Amniotic epithelial cell (primary cell): ENCODE results near the gene LPO.

Experiments used
- DNase-seq: peaks from one replicate; pipeline ENCODE4 v3.0.0-alpha.2; 2010; ENCODE audit warnings: low read depth

LPO gene

DNA sequence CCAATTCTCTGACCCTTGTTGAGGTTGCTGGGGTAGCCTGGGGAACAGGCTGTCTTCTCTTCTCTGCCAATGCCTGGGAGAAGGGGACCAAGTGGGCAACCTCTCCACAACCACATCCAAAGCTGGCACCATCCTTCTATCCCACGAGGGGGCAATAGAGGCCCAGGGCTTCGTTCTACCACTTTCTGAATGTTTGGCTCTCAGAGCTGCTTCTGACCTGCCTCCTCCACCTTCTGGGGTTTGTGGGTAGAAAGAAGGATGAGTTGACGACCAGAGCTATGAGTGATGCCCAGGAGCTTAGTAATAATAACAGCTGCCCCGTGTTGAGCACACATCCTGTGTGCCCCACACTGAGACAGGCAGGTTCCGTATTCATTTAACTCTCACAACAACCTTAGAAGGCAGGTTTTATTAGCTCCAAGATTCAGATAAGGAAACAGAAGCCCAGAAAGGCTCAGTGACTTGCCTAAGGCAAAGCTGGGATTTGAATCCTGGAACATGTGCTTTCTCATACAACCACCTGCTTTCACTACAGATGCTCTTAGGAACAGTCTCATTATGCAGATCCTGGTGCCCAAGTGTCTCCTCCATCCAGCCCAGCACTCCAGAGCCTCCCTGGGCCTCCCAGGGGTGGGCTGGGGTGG is 79.2 kb downstream of the LPO start:
- DNase-seq, result peak; percentile 87

DNA sequence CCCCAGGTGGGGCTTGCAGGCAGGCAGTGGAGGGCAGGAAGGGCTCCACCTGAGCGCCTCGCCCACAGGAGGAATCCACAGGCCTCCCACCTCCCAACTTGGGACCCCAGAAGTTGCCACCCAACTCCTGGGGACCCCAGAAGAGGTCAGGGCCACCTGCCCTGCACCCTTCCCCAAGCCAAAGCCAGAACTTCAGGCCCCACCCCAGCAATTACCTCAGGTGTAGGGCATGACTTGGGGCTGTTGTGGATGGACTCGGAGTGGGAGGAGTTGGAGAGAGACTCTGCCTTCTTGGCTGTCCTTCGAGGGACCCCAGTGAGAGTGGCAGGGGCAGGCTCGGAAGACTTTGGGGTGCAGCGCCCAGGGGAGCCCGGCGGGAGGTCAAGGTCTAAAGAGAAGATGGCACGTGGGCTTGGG is 79.7 kb downstream of the LPO start:
- DNase-seq, result no peak
